Mesenchymal stem cell (in vitro differentiated cells and primary cell): ENCODE measurements around the gene TMEM255A.

ENCODE experiments used
- DNase-seq: peaks from one replicate; pipeline ENCODE4 v3.0.0-alpha.2; 2013
- H2AFZ ChIP-seq: one replicate; pipeline ENCODE4 v1.6.1; 2013; ENCODE audit warnings: low read depth, mild to moderate bottlenecking, control low read depth, inconsistent platforms, low read length, moderate library complexity
- H2AK5ac ChIP-seq: 2 replicates; pipeline ENCODE4 v1.6.1; 2013; ENCODE audit warnings: low read length, moderate library complexity, mild to moderate bottlenecking, inconsistent platforms; ENCODE audit not compliant: severe bottlenecking
- H2BK120ac ChIP-seq: one replicate; pipeline ENCODE4 v1.6.1; 2013; ENCODE audit warnings: low read depth, mild to moderate bottlenecking, inconsistent platforms, low read length, moderate library complexity
- H2BK12ac ChIP-seq, 2 experiments: one replicate each; pipeline ENCODE4 v1.6.1; 2013; ENCODE audit warnings: inconsistent platforms in 2 of 2, low read length in 2 of 2, mild to moderate bottlenecking in 2 of 2, moderate library complexity in 2 of 2, control low read depth in 1 of 2
- H2BK15ac ChIP-seq: one replicate; pipeline ENCODE4 v1.6.1; 2013; ENCODE audit warnings: mild to moderate bottlenecking, low read depth, inconsistent platforms; ENCODE audit not compliant: poor library complexity, severe bottlenecking
- H2BK5ac ChIP-seq: 2 replicates; pipeline ENCODE4 v1.6.1; 2013; ENCODE audit warnings: low read depth, mild to moderate bottlenecking, low read length, control low read depth, inconsistent platforms; ENCODE audit not compliant: poor library complexity, severe bottlenecking
- H3K14ac ChIP-seq, 2 experiments: one replicate each; pipeline ENCODE4 v1.6.1; 2013; ENCODE audit warnings: inconsistent platforms in 2 of 2, low read length in 2 of 2, control low read depth in 1 of 2, mild to moderate bottlenecking in 1 of 2, moderate library complexity in 1 of 2
- H3K18ac ChIP-seq, 2 experiments: one replicate each; pipeline ENCODE4 v1.6.1; 2013; ENCODE audit warnings: inconsistent platforms in 2 of 2, low read length in 2 of 2, control low read depth in 1 of 2, low read depth in 1 of 2, mild to moderate bottlenecking in 1 of 2
- H3K23ac ChIP-seq, 2 experiments: one replicate each; pipeline ENCODE4 v1.6.1; 2013; ENCODE audit warnings: inconsistent platforms in 2 of 2, low read length in 2 of 2, mild to moderate bottlenecking in 2 of 2, moderate library complexity in 2 of 2, control low read depth in 1 of 2
- H3K27ac ChIP-seq: 2 replicates; pipeline ENCODE4 v1.5.1; 2013; ENCODE audit warnings: mild to moderate bottlenecking, moderate library complexity, low read length, control low read depth, inconsistent platforms; ENCODE audit not compliant: poor library complexity, severe bottlenecking
- H3K27me3 ChIP-seq, 2 experiments: 2 replicates each; pipeline versions ENCODE4 v1.6.1 to v1.7.0; 2013; ENCODE audit warnings: low read length in 2 of 2, mild to moderate bottlenecking in 2 of 2, moderate library complexity in 2 of 2, control low read depth in 1 of 2, inconsistent platforms in 1 of 2; ENCODE audit not compliant: control insufficient read depth in 1 of 2, insufficient read depth in 1 of 2
- H3K36me3 ChIP-seq, 2 experiments: 2 replicates each; pipeline versions ENCODE4 v1.6.1 to v1.7.0; 2013; ENCODE audit warnings: low read length in 2 of 2, control low read depth in 1 of 2, inconsistent platforms in 1 of 2, low read depth in 1 of 2, mild to moderate bottlenecking in 1 of 2; ENCODE audit not compliant: insufficient read depth in 2 of 2, control insufficient read depth in 1 of 2
- H3K4ac ChIP-seq, 2 experiments: one replicate each; pipeline ENCODE4 v1.6.1; 2013; ENCODE audit warnings: inconsistent platforms in 2 of 2, low read length in 2 of 2, mild to moderate bottlenecking in 2 of 2, moderate library complexity in 2 of 2, control low read depth in 1 of 2, low read depth in 1 of 2
- H3K4me1 ChIP-seq: 2 replicates; pipeline ENCODE4 v1.6.1; 2013; ENCODE audit warnings: low read depth, low read length, control low read depth; ENCODE audit not compliant: control insufficient read depth, insufficient read depth
- H3K4me2 ChIP-seq: 2 replicates; pipeline ENCODE4 v1.6.1; 2013; ENCODE audit warnings: low read length, mild to moderate bottlenecking, inconsistent platforms; ENCODE audit not compliant: poor library complexity, severe bottlenecking
- H3K4me3 ChIP-seq, 2 experiments: 2 replicates each; pipeline versions ENCODE4 v1.5.1 to v1.7.0; 2013; ENCODE audit warnings: low read length in 2 of 2, mild to moderate bottlenecking in 2 of 2, control low read depth in 1 of 2, low read depth in 1 of 2; ENCODE audit not compliant: insufficient read depth in 1 of 2
- H3K79me1 ChIP-seq: replicated peaks from 2 replicates; pipeline ENCODE4 v1.6.1; 2013; ENCODE audit warnings: mild to moderate bottlenecking, control low read depth, low read length, inconsistent platforms; ENCODE audit not compliant: poor library complexity, severe bottlenecking
- H3K9ac ChIP-seq: 2 replicates; pipeline ENCODE4 v1.7.0; 2013; ENCODE audit warnings: mild to moderate bottlenecking, low read length, moderate library complexity
- H3K9me3 ChIP-seq: 2 replicates; pipeline ENCODE4 v1.7.0; 2013; ENCODE audit warnings: mild to moderate bottlenecking, low read length; ENCODE audit not compliant: control insufficient read depth
- H4K8ac ChIP-seq: one replicate; pipeline ENCODE4 v1.6.1; 2013; ENCODE audit warnings: inconsistent platforms, mild to moderate bottlenecking, low read length, moderate library complexity
- H4K91ac ChIP-seq: one replicate; pipeline ENCODE4 v1.6.1; 2013; ENCODE audit warnings: mild to moderate bottlenecking, low read length, inconsistent platforms
- WGBS: methylation state at CpG from one replicate; pipeline ENCODE4 v1.1.7; 2013; ENCODE audit warnings: mixed read lengths; 5-methylcytosine and 5-hydroxymethylcytosine counted together

TMEM255A gene

GRCh38 chrX:120281021-120281624 lies 30.1 kb downstream of the TMEM255A start:
- 85% methylated on average over 9 of the region's 10 CpGs for WGBS
- Histone ChIP-seq H3K23ac (no peak overlapping the region), H3K4me3 (no peak overlapping the region), H3K14ac (no peak overlapping the region), H3K9me3 (no peaks in the 10 kb centered on the region), H3K36me3 (no peaks in the 10 kb centered on the region), H2BK5ac (no peak overlapping the region), H3K27me3 (peaks cover 0 to 33% of the 10 kb centered on the region in 2 experiments), H3K4me1 (no peaks in the 10 kb centered on the region), H3K4ac (no peak overlapping the region), H4K91ac (no peak overlapping the region), H3K4me2 (no peak overlapping the region), H2AFZ (no peak overlapping the region), H3K18ac (no peak overlapping the region), H3K27ac (no peak overlapping the region), H2BK15ac (no peak overlapping the region), H3K9ac (no peak overlapping the region), H3K79me1 (no peaks in the 10 kb centered on the region), H2BK120ac (no peak overlapping the region), H4K8ac (no peak overlapping the region), H2AK5ac (no peak overlapping the region), H2BK12ac (no peak overlapping the region)
- no peak for DNase-seq

GRCh38 chrX:120274958-120275357 lies 36.3 kb downstream of the TMEM255A start:
- Histone ChIP-seq H2BK120ac (no peak overlapping the region), H3K4ac (no peak overlapping the region), H3K27ac (no peak overlapping the region), H3K36me3 (no peaks in the 10 kb centered on the region), H3K27me3 (peaks cover 6 to 22% of the 10 kb centered on the region in 2 experiments), H2BK12ac (no peak overlapping the region), H3K14ac (no peak overlapping the region), H2BK5ac (no peak overlapping the region), H2BK15ac (no peak overlapping the region), H3K9me3 (no peaks in the 10 kb centered on the region), H3K4me3 (no peak overlapping the region), H4K8ac (no peak overlapping the region), H2AK5ac (no peak overlapping the region), H3K4me2 (no peak overlapping the region), H4K91ac (no peak overlapping the region), H3K79me1 (no peaks in the 10 kb centered on the region), H2AFZ (no peak overlapping the region), H3K23ac (no peak overlapping the region), H3K18ac (no peak overlapping the region), H3K9ac (no peak overlapping the region), H3K4me1 (no peaks in the 10 kb centered on the region)
- no peak for DNase-seq
- 73% methylated on average over 1 of the region's 2 CpGs for WGBS

- no peak overlapping the region for H3K14ac ChIP-seq
- no peaks in the 10 kb centered on the region for H3K79me1 ChIP-seq
- H4K91ac ChIP-seq: no peak overlapping the region
- no peaks in the 10 kb centered on the region for H3K9me3 ChIP-seq
- H3K27me3 ChIP-seq: peaks cover 6 to 22% of the 10 kb centered on the region in 2 experiments
- H3K4me1 ChIP-seq: no peaks in the 10 kb centered on the region
- no peak overlapping the region for H3K4me2 ChIP-seq
- H3K23ac ChIP-seq: no peak overlapping the region
- 21% methylated on average over 1 of the region's 2 CpGs for WGBS
- no peak overlapping the region for H3K4me3 ChIP-seq
- no peak overlapping the region for H3K27ac ChIP-seq
- no peak overlapping the region for H4K8ac ChIP-seq
- no peak overlapping the region for H3K4ac ChIP-seq
- H2BK12ac ChIP-seq: no peak overlapping the region
- no peak overlapping the region for H2BK120ac ChIP-seq
- H2BK15ac ChIP-seq: no peak overlapping the region
- no peak overlapping the region for H2AK5ac ChIP-seq
- no peak overlapping the region for H3K9ac ChIP-seq
- H3K18ac ChIP-seq: no peak overlapping the region
- no peak for DNase-seq
- H3K36me3 ChIP-seq: no peaks in the 10 kb centered on the region
- H2AFZ ChIP-seq: no peak overlapping the region
- no peak overlapping the region for H2BK5ac ChIP-seq
Measured at GRCh38 chrX:120274145-120274544, 37.1 kb downstream of the TMEM255A start.

GRCh38 chrX:120271218-120271617 lies 40.0 kb downstream of the TMEM255A start:
- Histone ChIP-seq H2BK12ac (no peak overlapping the region), H2AK5ac (no peak overlapping the region), H3K23ac (no peak overlapping the region), H2BK15ac (no peak overlapping the region), H3K27me3 (peaks cover 6% of the 10 kb centered on the region in 2 experiments), H4K91ac (no peak overlapping the region), H2AFZ (no peak overlapping the region), H3K14ac (no peak overlapping the region), H3K27ac (no peak overlapping the region), H3K4me1 (no peaks in the 10 kb centered on the region), H3K18ac (no peak overlapping the region), H3K36me3 (no peaks in the 10 kb centered on the region), H3K9ac (no peak overlapping the region), H2BK120ac (no peak overlapping the region), H3K9me3 (no peaks in the 10 kb centered on the region), H3K79me1 (no peaks in the 10 kb centered on the region), H3K4me3 (no peak overlapping the region), H4K8ac (no peak overlapping the region), H3K4me2 (no peak overlapping the region), H3K4ac (no peak overlapping the region), H2BK5ac (no peak overlapping the region)
- no CpG with 5 or more reads among the region's 2 CpGs for WGBS
- no peak for DNase-seq
